Mucosa of descending colon (tissue), 3 donors: Measurements from ENCODE around the gene PSMA7. TPM values are rescaled to one million over a fixed set of nuclear protein-coding genes. Genes with fewer than 3 reads are reported as not detected.
"Not testable (repeated sequence)": the region's sequence is repeated elsewhere in the genome, so short reads cannot be mapped to it uniquely, and the experiment has no call there.

Source experiments
- ATAC-seq: fragments of 200-7000 bp; cut with Tn5 transposase; one replicate; pipeline ENCODE4 v1.9.1; 2020; ENCODE audit warnings: mild to moderate bottlenecking, moderate library complexity
- DNase-seq, 3 donors: peaks; one replicate each; pipeline ENCODE4 v3.0.0-alpha.2; 2020
- H3K36me3 ChIP-seq: fragments of 200-600 bp; one replicate; pipeline ENCODE4 v1.8.0; 2021; ENCODE audit warnings: low read depth, mild to moderate bottlenecking
- H3K4me1 ChIP-seq: fragments of 200-600 bp; one replicate; pipeline ENCODE4 v1.8.0; 2021; ENCODE audit warnings: low read depth, mild to moderate bottlenecking
- H3K4me3 ChIP-seq: fragments of 200-600 bp; one replicate; pipeline ENCODE4 v1.8.0; 2021; ENCODE audit warnings: mild to moderate bottlenecking
- H3K9me3 ChIP-seq: fragments of 200-600 bp; one replicate; pipeline ENCODE4 v1.8.0; 2021; ENCODE audit warnings: mild to moderate bottlenecking
- intact Hi-C, 2 donors: fragments of 100-400 bp; cut with DNase I in 1 of 2; cut with micrococcal nuclease in 1 of 2; formaldehyde crosslinking; loops; one replicate each; pipeline versions ENCODE4 v1.11.0 to v1.11.1; 2022; cut with DNase I, micrococcal nuclease
- total RNA-seq, 3 donors: library from RNA; stranded (reverse); fragmentation: NEBNext Ultra II Directional in 2 of 3; extraction: Animal tissue kit (Norgen Biotek cat#: 25700) in 2 of 3; gene quantifications; one replicate each; pipeline versions ENCODE4 v1.2.1 to v1.2.4, GENCODE V29; 2021 to 2023
- TF ChIP-seq, protein P1 (sequence below): fragments of 200-600 bp; IDR thresholded peaks from one replicate; pipeline ENCODE4 v1.8.0; 2022; ENCODE audit warnings: antibody characterized with exemption, mild to moderate bottlenecking
- donor health status: DM: no; HTN: no; CAD: no; lungs with moderate emphysema.
- donor health status: DM: no; HTN: no; CAD: no.
- donor health status: DM: no; HTN: yes; CAD: no.

PSMA7 gene
- total RNA-seq, 3 donors from 2014 or later, result 129 to 197 (median 194) TPM

DNA sequence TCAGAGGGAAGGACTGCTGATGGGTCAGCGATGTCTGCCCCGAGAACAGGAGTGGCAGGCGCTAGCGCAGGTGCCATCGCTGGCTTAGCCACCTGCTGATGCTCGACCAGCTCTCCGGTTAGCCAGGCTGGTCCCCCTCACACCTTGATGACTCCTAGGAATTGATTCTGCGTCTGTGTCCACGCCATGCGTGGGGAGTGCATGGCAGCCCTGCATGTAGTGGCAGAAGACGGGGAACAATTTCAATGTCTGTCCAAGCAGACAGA is 7.0 kb upstream of the PSMA7 start:
- intact Hi-C loops, result no loop called here
- TF ChIP-seq, protein P1, sequence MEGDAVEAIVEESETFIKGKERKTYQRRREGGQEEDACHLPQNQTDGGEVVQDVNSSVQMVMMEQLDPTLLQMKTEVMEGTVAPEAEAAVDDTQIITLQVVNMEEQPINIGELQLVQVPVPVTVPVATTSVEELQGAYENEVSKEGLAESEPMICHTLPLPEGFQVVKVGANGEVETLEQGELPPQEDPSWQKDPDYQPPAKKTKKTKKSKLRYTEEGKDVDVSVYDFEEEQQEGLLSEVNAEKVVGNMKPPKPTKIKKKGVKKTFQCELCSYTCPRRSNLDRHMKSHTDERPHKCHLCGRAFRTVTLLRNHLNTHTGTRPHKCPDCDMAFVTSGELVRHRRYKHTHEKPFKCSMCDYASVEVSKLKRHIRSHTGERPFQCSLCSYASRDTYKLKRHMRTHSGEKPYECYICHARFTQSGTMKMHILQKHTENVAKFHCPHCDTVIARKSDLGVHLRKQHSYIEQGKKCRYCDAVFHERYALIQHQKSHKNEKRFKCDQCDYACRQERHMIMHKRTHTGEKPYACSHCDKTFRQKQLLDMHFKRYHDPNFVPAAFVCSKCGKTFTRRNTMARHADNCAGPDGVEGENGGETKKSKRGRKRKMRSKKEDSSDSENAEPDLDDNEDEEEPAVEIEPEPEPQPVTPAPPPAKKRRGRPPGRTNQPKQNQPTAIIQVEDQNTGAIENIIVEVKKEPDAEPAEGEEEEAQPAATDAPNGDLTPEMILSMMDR, result no peak
- DNase-seq (no peak), ATAC-seq (no peak)
- Histone ChIP-seq H3K4me1 (no peaks in the 10 kb centered on the region), H3K4me3 (no peak overlapping the region), H3K36me3 (no peaks in the 10 kb centered on the region), H3K9me3 (no peaks in the 10 kb centered on the region)

DNA sequence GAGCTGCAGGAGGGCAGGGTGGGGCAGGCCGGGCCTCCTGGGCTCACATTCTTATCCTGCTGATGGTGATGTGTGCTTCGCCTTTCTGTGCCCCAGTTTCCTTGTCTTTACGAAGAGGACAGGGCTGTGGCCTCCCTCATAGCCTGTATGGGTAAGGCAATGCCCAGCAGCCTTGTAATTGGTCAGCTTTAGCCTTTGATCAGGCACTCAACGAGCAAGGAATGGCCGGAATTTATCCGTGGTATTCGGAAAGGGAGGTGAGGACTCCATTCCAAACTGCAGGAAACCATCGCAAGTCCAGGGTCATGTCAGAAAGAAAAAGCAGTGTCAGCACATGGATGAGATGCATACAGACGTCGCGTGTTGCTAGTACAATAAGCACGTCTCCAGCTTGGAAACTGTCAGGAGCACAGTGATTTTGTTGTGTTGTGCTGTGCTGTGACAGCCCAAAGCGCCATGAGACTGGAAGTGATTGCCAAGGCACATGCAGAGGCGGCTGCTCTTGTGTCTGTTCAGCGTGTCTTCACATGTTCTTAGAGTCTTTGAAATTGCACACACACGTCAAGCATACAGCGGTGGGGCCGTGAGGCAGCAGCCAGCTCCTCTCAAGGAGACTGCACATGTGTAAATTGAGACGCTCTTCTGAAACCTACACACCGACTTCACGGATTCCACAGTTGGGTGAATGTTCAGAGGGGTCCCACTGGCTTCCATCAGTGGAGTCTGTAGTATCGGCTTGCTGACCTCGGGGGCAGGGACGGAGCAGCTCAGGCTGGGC is 6.5 kb upstream of the PSMA7 start:
- Histone ChIP-seq H3K4me3 (no peak overlapping the region), H3K9me3 (no peaks in the 10 kb centered on the region), H3K4me1 (peaks cover 5% of the 10 kb centered on the region), H3K36me3 (no peaks in the 10 kb centered on the region)
- DNase-seq, result no peak
- ATAC-seq, result no peak
- TF ChIP-seq, protein P1, result no peak
- intact Hi-C loops, result loop anchor here in 1 of 2 donors (10.0 kb wide), 1 partner anchor 135 kb away; no protein-coding TSS in a partner anchor

DNA sequence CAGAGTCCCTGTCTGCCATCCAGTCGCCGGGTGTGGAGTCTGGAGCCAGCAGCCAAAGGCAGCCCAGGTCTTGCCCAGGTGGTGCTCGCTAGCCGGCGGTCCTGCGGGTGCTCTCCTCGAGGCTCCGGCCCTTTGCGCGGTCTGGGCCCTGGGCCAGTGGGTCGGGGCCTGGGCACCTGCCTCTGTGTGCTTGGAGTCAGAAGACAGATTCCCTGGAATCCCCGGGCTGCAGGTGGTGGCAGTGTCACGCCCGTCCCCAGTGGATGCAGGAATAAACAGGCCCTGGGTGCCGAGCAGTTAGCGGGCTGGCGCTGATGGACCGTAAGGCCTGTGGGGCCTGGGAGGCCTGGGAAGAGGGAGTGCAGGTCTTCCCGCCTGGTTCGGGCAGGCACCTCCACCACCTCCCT is 5.7 kb upstream of the PSMA7 start:
- Histone ChIP-seq H3K4me1 (peaks cover 8% of the 10 kb centered on the region), H3K4me3 (no peak overlapping the region), H3K9me3 (no peaks in the 10 kb centered on the region), H3K36me3 (no peaks in the 10 kb centered on the region)
- intact Hi-C loops, result loop anchor here in 1 of 2 donors (10.0 kb wide), 1 partner anchor 134 kb away; no protein-coding TSS in a partner anchor
- DNase-seq (no peak), ATAC-seq (no peak)
- TF ChIP-seq, protein P1, result no peak

DNA sequence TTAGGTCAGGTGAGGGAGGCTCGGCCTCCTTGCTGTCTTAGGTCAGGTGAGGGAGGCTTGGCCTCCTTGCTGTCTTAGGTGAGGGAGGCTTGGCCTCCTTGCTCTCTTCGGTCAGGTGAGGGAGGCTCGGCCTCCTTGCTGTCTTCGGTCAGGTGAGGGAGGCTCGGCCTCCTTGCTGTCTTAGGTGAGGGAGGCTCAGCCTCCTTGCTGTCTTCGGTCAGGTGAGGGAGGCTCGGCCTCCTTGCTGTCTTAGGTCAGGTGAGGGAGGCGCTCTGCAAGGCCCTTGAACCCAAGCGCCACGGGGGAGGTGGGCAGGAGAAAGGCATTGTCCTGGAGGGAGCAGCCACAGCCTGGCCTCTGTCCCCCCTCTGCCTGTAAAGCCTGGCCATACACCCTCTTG is 5.2 kb upstream of the PSMA7 start:
- intact Hi-C loops, result loop anchor here in 1 of 2 donors (10.0 kb wide), 1 partner anchor 134 kb away; no protein-coding TSS in a partner anchor
- H3K4me1 ChIP-seq, H3K4me3 ChIP-seq, H3K36me3 ChIP-seq, H3K9me3 ChIP-seq, DNase-seq, ATAC-seq: not testable (repeated sequence)

DNA sequence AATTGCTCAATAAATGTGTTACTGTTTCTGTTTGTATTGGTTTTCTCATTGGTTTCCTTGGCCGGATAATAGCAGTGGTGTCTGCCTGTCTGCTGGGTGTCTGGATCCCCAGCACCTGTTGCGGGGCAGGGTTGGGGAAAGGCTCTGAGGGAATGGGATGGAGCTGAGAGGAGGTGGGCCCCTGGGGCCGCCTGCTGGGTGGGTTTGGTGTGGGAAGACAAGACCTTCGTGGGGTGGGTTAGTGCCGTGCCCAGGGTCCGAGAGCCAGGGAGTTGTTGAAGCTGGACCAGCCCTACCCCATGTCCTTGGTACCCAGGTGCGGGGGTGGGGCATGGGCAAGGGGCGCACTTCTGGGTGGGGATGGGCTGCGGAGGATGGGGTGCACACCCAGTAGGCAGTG is 4.3 kb upstream of the PSMA7 start:
- ATAC-seq (no peak), DNase-seq (no peak)
- TF ChIP-seq, protein P1, result no peak
- Histone ChIP-seq H3K4me1 (peaks cover 8% of the 10 kb centered on the region), H3K9me3 (no peaks in the 10 kb centered on the region), H3K4me3 (no peak overlapping the region), H3K36me3 (no peaks in the 10 kb centered on the region)
- intact Hi-C loops, result loop anchor here in 1 of 2 donors (10.0 kb wide), 1 partner anchor 133 kb away; no protein-coding TSS in a partner anchor

DNA sequence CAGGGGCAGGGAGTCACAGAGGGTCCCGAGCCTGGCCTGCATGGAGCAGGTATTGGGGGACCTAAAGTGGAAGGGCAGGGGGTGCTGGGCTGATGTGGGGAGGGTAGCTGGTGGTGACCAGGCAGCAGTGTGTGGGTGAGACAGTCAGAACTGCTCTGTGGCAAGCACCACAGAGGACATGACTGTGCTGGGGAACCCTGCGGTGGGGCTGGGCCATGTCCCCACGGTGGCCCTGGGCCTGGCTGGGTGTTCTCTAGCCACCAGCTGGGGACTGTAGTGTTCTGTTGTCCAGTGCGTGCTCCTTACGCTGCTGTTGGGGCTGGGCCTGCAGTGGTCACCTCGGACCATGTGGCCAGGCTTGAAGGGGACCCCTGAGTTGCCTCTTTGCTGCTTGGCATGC is 3.9 kb upstream of the PSMA7 start:
- H3K36me3 ChIP-seq, result no peaks in the 10 kb centered on the region
- no peak overlapping the region for H3K4me3 ChIP-seq
- DNase-seq (no peak), ATAC-seq (no peak)
- intact Hi-C loops, result loop anchor here in 1 of 2 donors (10.0 kb wide), 1 partner anchor 132 kb away; no protein-coding TSS in a partner anchor
- peaks cover 8% of the 10 kb centered on the region for H3K4me1 ChIP-seq
- no peaks in the 10 kb centered on the region for H3K9me3 ChIP-seq
- TF ChIP-seq, protein P1, result no peak
